Measurements from ENCODE around the gene CYP39A1.

GRCh38 chr6:46565531-46565930 lies 87.1 kb downstream of the CYP39A1 start:
- TF ChIP-seq POLR2AphosphoS5 (IDR thresholded peaks at IDR 0.05; ENCODE audit: low read depth, low read length) (no peak), TAF1 (IDR thresholded peaks at IDR 0.05; ENCODE audit: borderline replicate concordance, low read depth, low read length) (no peak)

All from GM12892 (cell line).